Endothelial cell of umbilical vein (primary cell): ENCODE measurements around the gene CD101. TPM values are rescaled to one million over a fixed set of nuclear protein-coding genes. Genes with fewer than 3 reads are reported as not detected.

ENCODE experiments used
- BruUV-seq: library from RNA; stranded (reverse); fragments of 400-500 nt; replicated peaks from 2 replicates; lab custom pipeline; 2021; lab: Mats Ljungman, UMichigan
- CTCF ChIA-PET: fragments of 300-600, 350-600 bp; sonication (Branson Sonifier 250); formaldehyde crosslinking; loops from one replicate; lab custom pipeline; 2021; ENCODE audit warnings: antibody characterized with exemption, inconsistent platforms; lab: Charles Lee
- POLR2A ChIA-PET: fragments of 300-600, 350-600 bp; sonication (Branson Sonifier 250); formaldehyde crosslinking; loops from one replicate; lab custom pipeline; 2021; ENCODE audit warnings: antibody characterized with exemption, inconsistent platforms; lab: Charles Lee
- DNase-seq: peaks from one replicate; pipeline ENCODE4 v3.0.0-alpha.2; 2011; ENCODE audit warnings: low read depth, low spot score
- FAIRE-seq: peaks from 2 replicates; lab custom pipeline; 2011; peaks lifted over from hg19 to GRCh38; lab: Jason Lieb, UNC
- H2AFZ ChIP-seq: 2 replicates; pipeline ENCODE4 v1.6.0; 2012; ENCODE audit warnings: low read depth, low read length, control low read depth, inconsistent platforms
- H3K27ac ChIP-seq: 2 replicates; pipeline ENCODE4 v1.5.1; 2011; ENCODE audit warnings: low read depth, mild to moderate bottlenecking, control low read depth, low read length, moderate library complexity; ENCODE audit not compliant: insufficient read depth
- H3K27me3 ChIP-seq, 2 experiments: 2 replicates each; pipeline versions ENCODE4 v1.6.0 to v1.6.1; 2011; ENCODE audit warnings: low read length in 2 of 2, mixed read lengths in 1 of 2; ENCODE audit not compliant: control insufficient read depth in 2 of 2, insufficient read depth in 2 of 2
- H3K36me3 ChIP-seq, 2 experiments: 2 replicates in 1 of 2; 3 replicates in 1 of 2; pipeline ENCODE4 v1.5.1; 2011; ENCODE audit warnings: low read length in 2 of 2, mild to moderate bottlenecking in 1 of 2, moderate library complexity in 1 of 2; ENCODE audit not compliant: control insufficient read depth in 2 of 2, insufficient read depth in 2 of 2; ENCODE audit errors: extremely low read depth in 1 of 2
- H3K4me1 ChIP-seq: 3 replicates; pipeline ENCODE4 v1.5.1; 2011; ENCODE audit warnings: mild to moderate bottlenecking, low read length; ENCODE audit not compliant: control insufficient read depth, insufficient read depth; ENCODE audit errors: extremely low read depth
- H3K4me2 ChIP-seq: 2 replicates; pipeline ENCODE4 v1.6.1; 2011; ENCODE audit warnings: low read length, control low read depth, mixed read lengths; ENCODE audit not compliant: insufficient read depth
- H3K4me3 ChIP-seq, 3 experiments: fragments of 200-600 bp in 1 of 3; sonication (generic), shearing (Covaris generic) in 1 of 3; replicated peaks in 1 of 3; 2 replicates each; pipeline ENCODE4 v1.5.1; 2011 to 2016; ENCODE audit warnings: control low read depth in 3 of 3, low read length in 3 of 3, mild to moderate bottlenecking in 2 of 3, inconsistent platforms in 1 of 3, low read depth in 1 of 3, moderate library complexity in 1 of 3; ENCODE audit not compliant: insufficient read depth in 1 of 3
- H3K79me2 ChIP-seq: 2 replicates; pipeline ENCODE4 v1.6.0; 2012; ENCODE audit warnings: low read length, inconsistent platforms; ENCODE audit not compliant: control insufficient read depth, insufficient read depth
- H3K9ac ChIP-seq: replicated peaks from 2 replicates; pipeline ENCODE3; 2011; ENCODE audit warnings: low read length, control low read depth; ENCODE audit not compliant: insufficient read depth; ENCODE audit errors: extremely low read depth
- H3K9me1 ChIP-seq: replicated peaks from 3 replicates; pipeline ENCODE4 v1.6.0; 2011; ENCODE audit warnings: mild to moderate bottlenecking, low read length; ENCODE audit not compliant: control insufficient read depth, insufficient read depth; ENCODE audit errors: extremely low read depth
- H3K9me3 ChIP-seq: replicated peaks from 2 replicates; pipeline ENCODE4 v1.5.1; 2012; ENCODE audit warnings: low read length, inconsistent platforms; ENCODE audit not compliant: control insufficient read depth, insufficient read depth
- H4K20me1 ChIP-seq: replicated peaks from 2 replicates; pipeline ENCODE3; 2011; ENCODE audit warnings: mild to moderate bottlenecking, low read length; ENCODE audit not compliant: control insufficient read depth, insufficient read depth; ENCODE audit errors: extremely low read depth
- EZH2 ChIP-seq: IDR thresholded peaks from 2 replicates; pipeline ENCODE4 v1.6.1; 2012; ENCODE audit warnings: borderline replicate concordance, low read depth, mild to moderate bottlenecking, moderate library complexity, low read length, inconsistent platforms; ENCODE audit not compliant: severe bottlenecking
- FOS ChIP-seq: IDR thresholded peaks from 2 replicates; pipeline ENCODE4 v1.6.1; 2011; ENCODE audit warnings: mild to moderate bottlenecking, low read length, moderate library complexity, borderline replicate concordance; ENCODE audit not compliant: insufficient read depth
- JUN ChIP-seq: IDR thresholded peaks from 2 replicates; pipeline ENCODE4 v1.6.1; 2011; ENCODE audit warnings: borderline replicate concordance, low read depth; ENCODE audit not compliant: insufficient read length, insufficient read depth
- MYC ChIP-seq: IDR thresholded peaks from one replicate; pipeline ENCODE4 v1.6.1; 2011; ENCODE audit warnings: mild to moderate bottlenecking, low read depth, low read length
- POLR2A ChIP-seq: IDR thresholded peaks from 2 replicates; pipeline ENCODE4 v1.6.1; 2012; ENCODE audit warnings: low read depth, mild to moderate bottlenecking, control low read depth, low read length
- POLR2AphosphoS5 ChIP-seq: IDR thresholded peaks from 2 replicates; pipeline ENCODE4 v1.6.1; 2012; ENCODE audit warnings: low read depth, mild to moderate bottlenecking, control low read depth, low read length, moderate library complexity; ENCODE audit not compliant: insufficient read depth
- dilution Hi-C: fragments of 300-500 bp; cut with MboI; formaldehyde crosslinking; loops from one replicate; pipeline ENCODE4 v1.15.0; 2019; ENCODE audit warnings: low sequenced_read_pairs; ENCODE audit not compliant: extremely low pct_ligation_motif_present
- intact Hi-C: fragments of 100-400 bp; cut with micrococcal nuclease; formaldehyde crosslinking; loops from one replicate; pipeline ENCODE4 v1.10.0; 2022
- polyA plus RNA-seq, 4 experiments: library from polyadenylated mRNA; depleted of rRNA in 3 of 4; stranded (reverse) in 3 of 4; unstranded in 1 of 4; fragments of >200 nt; gene quantifications; 2 replicates each; pipeline versions ENCODE4 v1.2.1 to v1.2.3, GENCODE V29; 2011 to 2012; ENCODE audit warnings: missing spikeins in 1 of 4
- total RNA-seq: library from RNA; stranded (reverse); gene quantifications from 2 replicates; pipeline ENCODE4 v1.2.3, GENCODE V29; 2021
- TF ChIP-seq, protein P1 (sequence below), 2 donors: IDR thresholded peaks; 1 replicate in 1 of 2; 2 replicates in 1 of 2; pipeline ENCODE4 v1.5.1; 2011; ENCODE audit warnings: low read length in 2 of 2, mild to moderate bottlenecking in 2 of 2, moderate library complexity in 2 of 2, control low read depth in 1 of 2, inconsistent platforms in 1 of 2, low read depth in 1 of 2; ENCODE audit not compliant: insufficient read depth in 1 of 2; ENCODE audit errors: extremely low read depth in 1 of 2

The CD101 gene
- total and polyA plus RNA-seq, 2 donors (not counting 3 experiments of a cell fraction or from before 2014, with no cell fraction given): 0.04 to 0.97 TPM

DNA sequence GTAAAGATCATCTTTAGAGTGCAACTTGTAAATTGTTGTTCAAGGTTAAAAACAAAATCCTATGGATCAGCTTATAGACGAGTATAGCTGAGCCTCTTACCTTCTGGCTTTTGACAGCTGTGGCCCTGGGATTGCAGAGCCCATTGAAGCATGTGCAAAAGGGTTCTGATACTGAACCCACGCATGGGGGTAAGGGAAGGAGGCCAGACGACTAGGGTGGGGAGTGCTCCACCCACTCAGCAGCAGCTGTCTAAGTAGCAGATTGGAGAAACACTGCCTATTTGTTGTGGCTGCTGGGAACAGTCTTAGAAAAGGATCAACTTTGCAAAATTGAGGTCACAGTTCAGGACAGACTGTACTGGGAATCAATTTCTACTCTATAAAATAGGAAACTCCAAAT lies 16.1 kb downstream of the CD101 start:
- intact Hi-C loops: no loop called here
- no peak overlapping the region for H3K9ac ChIP-seq
- H3K9me1 ChIP-seq: no peaks in the 10 kb centered on the region
- BruUV-seq: no TSS peak
- H4K20me1 ChIP-seq: no peaks in the 10 kb centered on the region
- H2AFZ ChIP-seq: no peak overlapping the region
- no peak for DNase-seq
- ChIA-PET CTCF (no interaction called here), POLR2A (no interaction called here)
- H3K27ac ChIP-seq: no peak overlapping the region
- no peak overlapping the region for H3K4me2 ChIP-seq
- H3K4me3 ChIP-seq: no peak overlapping the region
- FAIRE-seq: no peak
- H3K4me1 ChIP-seq: no peaks in the 10 kb centered on the region
- dilution Hi-C loops: no loop called here
- H3K36me3 ChIP-seq: no peaks in the 10 kb centered on the region
- H3K27me3 ChIP-seq: peaks cover 0 to 2% of the 10 kb centered on the region in 2 experiments
- H3K79me2 ChIP-seq: no peaks in the 10 kb centered on the region
- no peak for TF ChIP-seq EZH2
- TF ChIP-seq POLR2A: no peak
- TF ChIP-seq FOS: no peak
- TF ChIP-seq POLR2AphosphoS5: no peak
- no peak for TF ChIP-seq JUN
- no peak for TF ChIP-seq MYC
- TF ChIP-seq, protein P1, sequence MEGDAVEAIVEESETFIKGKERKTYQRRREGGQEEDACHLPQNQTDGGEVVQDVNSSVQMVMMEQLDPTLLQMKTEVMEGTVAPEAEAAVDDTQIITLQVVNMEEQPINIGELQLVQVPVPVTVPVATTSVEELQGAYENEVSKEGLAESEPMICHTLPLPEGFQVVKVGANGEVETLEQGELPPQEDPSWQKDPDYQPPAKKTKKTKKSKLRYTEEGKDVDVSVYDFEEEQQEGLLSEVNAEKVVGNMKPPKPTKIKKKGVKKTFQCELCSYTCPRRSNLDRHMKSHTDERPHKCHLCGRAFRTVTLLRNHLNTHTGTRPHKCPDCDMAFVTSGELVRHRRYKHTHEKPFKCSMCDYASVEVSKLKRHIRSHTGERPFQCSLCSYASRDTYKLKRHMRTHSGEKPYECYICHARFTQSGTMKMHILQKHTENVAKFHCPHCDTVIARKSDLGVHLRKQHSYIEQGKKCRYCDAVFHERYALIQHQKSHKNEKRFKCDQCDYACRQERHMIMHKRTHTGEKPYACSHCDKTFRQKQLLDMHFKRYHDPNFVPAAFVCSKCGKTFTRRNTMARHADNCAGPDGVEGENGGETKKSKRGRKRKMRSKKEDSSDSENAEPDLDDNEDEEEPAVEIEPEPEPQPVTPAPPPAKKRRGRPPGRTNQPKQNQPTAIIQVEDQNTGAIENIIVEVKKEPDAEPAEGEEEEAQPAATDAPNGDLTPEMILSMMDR (IDR thresholded peaks at IDR 0.05; ENCODE audit: extremely low read depth in 1 of 2, insufficient read depth in 1 of 2, low read depth in 1 of 2, low read length in 2 of 2): no peak
- no peaks in the 10 kb centered on the region for H3K9me3 ChIP-seq
